MM.1S (cell line): Measurements from ENCODE around the gene ANGPTL8.

Source experiments
- DNase-seq: peaks from one replicate; pipeline ENCODE4 v3.0.0-alpha.2; 2015
- H2AFZ ChIP-seq: fragments of 300-600 bp; sonication (generic); 2 replicates; pipeline ENCODE4 v1.6.0; 2016; ENCODE audit warnings: antibody characterized with exemption, low read length
- H3F3A ChIP-seq: fragments of 300-600 bp; sonication (generic); 2 replicates; pipeline ENCODE4 v1.6.1; 2016; ENCODE audit warnings: mild to moderate bottlenecking, antibody characterized with exemption, low read length, moderate library complexity, mixed read lengths; ENCODE audit not compliant: insufficient read depth
- H3K27ac ChIP-seq: fragments of 300-600 bp; sonication (generic); 2 replicates; pipeline ENCODE4 v1.5.1; 2016; ENCODE audit warnings: mild to moderate bottlenecking, low read length
- H3K27me3 ChIP-seq: fragments of 300-600 bp; sonication (generic); replicated peaks from 2 replicates; pipeline ENCODE4 v1.6.0; 2016; ENCODE audit warnings: low read length; ENCODE audit not compliant: insufficient read depth
- H3K36me3 ChIP-seq: fragments of 300-600 bp; sonication (generic); replicated peaks from 2 replicates; pipeline ENCODE4 v1.6.1; 2016; ENCODE audit warnings: mild to moderate bottlenecking, low read length, mixed read lengths; ENCODE audit not compliant: insufficient read depth
- H3K4me1 ChIP-seq: fragments of 300-600 bp; sonication (generic); 2 replicates; pipeline ENCODE4 v1.6.1; 2016; ENCODE audit warnings: low read length, mixed read lengths
- H3K4me2 ChIP-seq: fragments of 300-600 bp; sonication (generic); 2 replicates; pipeline ENCODE4 v1.6.0; 2016; ENCODE audit warnings: low read depth, low read length
- H3K4me3 ChIP-seq: fragments of 300-600 bp; sonication (generic); 2 replicates; pipeline ENCODE4 v1.5.1; 2016; ENCODE audit warnings: low read length, mixed read lengths
- H3K79me2 ChIP-seq: fragments of 300-600 bp; sonication (generic); 2 replicates; pipeline ENCODE4 v1.6.1; 2016; ENCODE audit warnings: mixed run types, low read length, mixed read lengths
- H3K9ac ChIP-seq: fragments of 300-600 bp; sonication (generic); 2 replicates; pipeline ENCODE4 v1.6.1; 2016; ENCODE audit warnings: low read length, mixed read lengths
- H3K9me2 ChIP-seq: fragments of 300-600 bp; sonication (generic); replicated peaks from 2 replicates; pipeline ENCODE4 v1.6.1; 2016; ENCODE audit warnings: mild to moderate bottlenecking, low read length, mixed read lengths; ENCODE audit not compliant: insufficient read depth
- H3K9me3 ChIP-seq: fragments of 300-600 bp; sonication (generic); replicated peaks from 2 replicates; pipeline ENCODE4 v1.6.1; 2016; ENCODE audit warnings: mild to moderate bottlenecking, low read length, mixed read lengths; ENCODE audit not compliant: insufficient read depth
- H4K20me1 ChIP-seq: fragments of 300-600 bp; sonication (generic); 2 replicates; pipeline ENCODE4 v1.6.1; 2016; ENCODE audit warnings: mild to moderate bottlenecking, low read length, moderate library complexity, mixed read lengths; ENCODE audit not compliant: insufficient read depth
- CTCF ChIP-seq: fragments of 300-600 bp; sonication (generic); IDR thresholded peaks from 2 replicates; pipeline ENCODE4 v1.5.1; 2016; ENCODE audit warnings: antibody characterized with exemption, low read length, mixed read lengths
- EZH2 ChIP-seq: fragments of 300-600 bp; sonication (generic); optimal IDR thresholded peaks from 2 replicates; pipeline ENCODE3; 2017; ENCODE audit warnings: low read depth, mild to moderate bottlenecking, antibody characterized with exemption, low read length, mixed read lengths
- EZH2phosphoT487 ChIP-seq: fragments of 300-600 bp; sonication (generic); IDR thresholded peaks from 2 replicates; pipeline ENCODE4 v1.6.1; 2018; ENCODE audit warnings: antibody characterized with exemption, low read length

ANGPTL8 gene

DNA sequence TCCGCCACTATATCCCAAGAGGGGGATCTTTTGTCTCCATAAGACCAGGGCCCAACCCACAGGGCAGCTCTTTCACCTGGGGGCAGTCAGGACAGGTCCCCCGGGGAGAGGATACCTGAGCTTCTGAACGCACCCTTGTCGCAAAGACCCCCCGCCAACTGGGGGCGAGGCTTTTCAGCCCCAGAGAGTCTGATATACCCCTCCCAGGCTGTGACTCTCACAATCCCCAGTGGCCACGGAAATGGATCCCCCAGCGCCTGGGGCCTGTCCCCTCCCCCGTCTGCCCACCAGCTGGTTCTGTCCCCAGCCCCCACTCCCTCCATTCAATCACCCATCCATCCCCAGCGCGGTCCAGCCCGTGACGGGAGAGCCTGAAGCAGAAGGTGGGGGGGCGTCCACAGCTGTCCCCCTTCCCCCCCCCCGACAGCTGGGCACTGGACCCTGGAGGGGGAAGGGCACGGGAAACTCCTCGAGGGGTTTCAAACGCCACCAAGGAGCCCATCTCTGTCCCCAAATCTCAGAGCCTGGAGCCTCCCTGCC, 22.1 kb downstream of the ANGPTL8 start:
- Histone ChIP-seq H3K27me3 (peaks cover 73% of the 10 kb centered on the region), H3K4me2 (peak overlapping the region; percentile 77; the same call in 1 of the 2 replicates), H3F3A (no peaks in the 10 kb centered on the region), H3K4me3 (peak overlapping the region; percentile 63), H3K9me3 (no peaks in the 10 kb centered on the region), H4K20me1 (no peaks in the 10 kb centered on the region), H3K9me2 (no peaks in the 10 kb centered on the region), H2AFZ (peak overlapping the region; percentile 61; the same call in 1 of the 2 replicates), H3K4me1 (no peaks in the 10 kb centered on the region), H3K36me3 (no peaks in the 10 kb centered on the region), H3K79me2 (no peaks in the 10 kb centered on the region), H3K9ac (no peak overlapping the region), H3K27ac (no peak overlapping the region)
- TF ChIP-seq EZH2phosphoT487 (no peak), CTCF (no peak), EZH2 (no peak)
- DNase-seq, result no peak

DNA sequence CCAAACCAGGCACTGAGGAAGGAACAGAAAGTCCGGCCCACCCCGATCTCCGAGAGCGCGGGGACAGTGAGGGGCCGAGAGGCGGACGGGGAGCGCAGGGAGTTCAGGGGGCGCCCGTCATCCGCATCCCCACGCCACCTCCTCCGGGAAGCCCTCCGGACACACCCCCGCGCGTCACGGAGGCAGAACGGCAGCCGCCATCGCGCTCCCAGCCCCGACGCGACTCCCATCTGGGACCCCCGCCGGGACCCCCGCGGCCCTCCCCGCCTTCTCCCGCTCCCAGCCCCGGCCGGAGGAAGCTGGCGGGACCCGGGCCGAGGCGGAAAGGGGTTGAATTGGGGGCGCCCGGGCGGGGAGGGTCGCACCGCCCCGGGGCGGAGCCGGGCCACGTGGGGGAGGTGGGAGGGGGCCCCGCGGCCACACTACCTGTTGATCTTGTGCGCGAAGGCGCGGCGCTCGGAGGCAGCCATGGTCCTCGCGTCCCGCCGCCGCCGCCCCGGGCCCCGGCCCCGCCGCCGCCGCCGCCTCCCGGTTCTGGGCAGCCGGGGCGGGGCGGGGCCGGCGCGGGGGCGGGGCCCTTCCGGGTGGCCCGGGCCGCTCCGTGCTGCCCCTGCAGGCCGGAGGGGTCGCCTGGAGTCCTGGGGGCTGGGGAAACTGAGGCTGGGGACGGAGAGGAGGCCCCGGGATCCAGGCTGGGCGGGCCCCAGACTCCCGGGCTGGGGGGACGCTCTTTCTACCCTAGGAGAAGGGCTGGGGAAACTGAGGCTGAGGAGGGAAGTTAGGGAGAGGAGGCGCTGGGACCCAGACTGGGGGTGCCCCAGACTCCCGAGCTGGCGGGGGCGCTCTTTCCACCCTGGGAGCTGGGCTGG, 22.8 kb downstream of the ANGPTL8 start, which contains the start of gene DOCK6:
Gene DOCK6 (minus strand): TSS at position 554 of the 869 bp plus-strand sequence. CDS start 84 bp downstream, at position 470.
- Histone ChIP-seq H3K9me3 (no peaks in the 10 kb centered on the region), H3K4me3 (peak within 1 kb of the TSS; percentile 63), H3K4me1 (no peaks in the 10 kb centered on the region), H3K4me2 (peak within 1 kb of the TSS; percentile 79), H2AFZ (peak within 1 kb of the TSS; percentile 61), H3F3A (no peaks in the 10 kb centered on the region), H3K27ac (no peak within 1 kb of the TSS), H3K9ac (no peak within 1 kb of the TSS), H3K27me3 (peaks cover 76% of the 10 kb centered on the region), H3K79me2 (no peaks in the 10 kb centered on the region), H4K20me1 (no peaks in the 10 kb centered on the region), H3K9me2 (no peaks in the 10 kb centered on the region), H3K36me3 (no peaks in the 10 kb centered on the region)
- TF ChIP-seq EZH2, result no peak
- TF ChIP-seq EZH2phosphoT487, result no peak
- TF ChIP-seq CTCF, result peak; percentile 17; the same call in 1 of the 2 replicates
- DNase-seq, result no peak

GRCh38 chr19:11263726-11264125, 24.3 kb downstream of the ANGPTL8 start:
- Histone ChIP-seq H3K4me1 (no peaks in the 10 kb centered on the region), H3K9me3 (no peaks in the 10 kb centered on the region), H3F3A (no peaks in the 10 kb centered on the region), H3K79me2 (no peaks in the 10 kb centered on the region), H3K36me3 (no peaks in the 10 kb centered on the region), H3K27me3 (peaks cover 83% of the 10 kb centered on the region), H2AFZ (no peak overlapping the region), H3K9me2 (no peaks in the 10 kb centered on the region), H3K9ac (no peak overlapping the region), H4K20me1 (no peaks in the 10 kb centered on the region), H3K27ac (no peak overlapping the region), H3K4me3 (no peak overlapping the region), H3K4me2 (no peak overlapping the region)
- TF ChIP-seq EZH2phosphoT487 (no peak), EZH2 (no peak), CTCF (no peak)
- DNase-seq, result no peak
